ENCODE results near the gene PRPSAP1.

PRPSAP1 gene

GRCh38 chr17:76381633-76382350 lies 28.1 kb upstream of the PRPSAP1 start:
- peaks cover 0 to 42% of the 10 kb centered on the region in 2 donors for H3K27me3 ChIP-seq (ENCODE audit: control insufficient read depth in 1 of 2, insufficient read depth in 2 of 2, low read length in 2 of 2)
- no peaks in the 10 kb centered on the region for H3K9me3 ChIP-seq (ENCODE audit: low read length)
- H3K4me3 ChIP-seq (ENCODE audit: low read depth in 1 of 2, low read length in 2 of 2): no peak overlapping the region
- peaks cover 15% of the 10 kb centered on the region for H3K4me1 ChIP-seq (ENCODE audit: insufficient read depth, low read length)
- no peak overlapping the region for H3K9ac ChIP-seq (ENCODE audit: low read length)
- no peaks in the 10 kb centered on the region for H3K36me3 ChIP-seq (ENCODE audit: insufficient read depth, low read length)
- H3K27ac ChIP-seq (ENCODE audit: low read depth, low read length): no peak overlapping the region

GRCh38 chr17:76379646-76380376 lies 26.1 kb upstream of the PRPSAP1 start:
- Histone ChIP-seq H3K4me3 (ENCODE audit: low read depth in 1 of 2, low read length in 2 of 2) (no peak overlapping the region), H3K27ac (ENCODE audit: low read depth, low read length) (no peak overlapping the region), H3K9me3 (ENCODE audit: low read length) (no peaks in the 10 kb centered on the region), H3K27me3 (ENCODE audit: control insufficient read depth in 1 of 2, insufficient read depth in 2 of 2, low read length in 2 of 2) (peaks cover 0 to 33% of the 10 kb centered on the region in 2 donors), H3K36me3 (ENCODE audit: insufficient read depth, low read length) (no peaks in the 10 kb centered on the region), H3K9ac (ENCODE audit: low read length) (no peak overlapping the region), H3K4me1 (ENCODE audit: insufficient read depth, low read length) (peaks cover 7% of the 10 kb centered on the region)

- no peaks in the 10 kb centered on the region for H3K36me3 ChIP-seq (ENCODE audit: insufficient read depth, low read length)
- H3K27ac ChIP-seq (ENCODE audit: low read depth, low read length): no peak overlapping the region
- no peaks in the 10 kb centered on the region for H3K9me3 ChIP-seq (ENCODE audit: low read length)
- H3K4me3 ChIP-seq (ENCODE audit: low read depth in 1 of 2, low read length in 2 of 2): no peak overlapping the region
- H3K4me1 ChIP-seq (ENCODE audit: insufficient read depth, low read length): peaks cover 7% of the 10 kb centered on the region
- no peak overlapping the region for H3K9ac ChIP-seq (ENCODE audit: low read length)
- peaks cover 0 to 29% of the 10 kb centered on the region in 2 donors for H3K27me3 ChIP-seq (ENCODE audit: control insufficient read depth in 1 of 2, insufficient read depth in 2 of 2, low read length in 2 of 2)
Measured at GRCh38 chr17:76379275-76379641, 25.5 kb upstream of the PRPSAP1 start.

GRCh38 chr17:76378548-76379274 lies 25.0 kb upstream of the PRPSAP1 start:
- Histone ChIP-seq H3K36me3 (ENCODE audit: insufficient read depth, low read length) (no peaks in the 10 kb centered on the region), H3K4me3 (ENCODE audit: low read depth in 1 of 2, low read length in 2 of 2) (no peak overlapping the region), H3K27ac (ENCODE audit: low read depth, low read length) (no peak overlapping the region), H3K9me3 (ENCODE audit: low read length) (no peaks in the 10 kb centered on the region), H3K27me3 (ENCODE audit: control insufficient read depth in 1 of 2, insufficient read depth in 2 of 2, low read length in 2 of 2) (peaks cover 0 to 27% of the 10 kb centered on the region in 2 donors), H3K9ac (ENCODE audit: low read length) (no peak overlapping the region), H3K4me1 (ENCODE audit: insufficient read depth, low read length) (peaks cover 7% of the 10 kb centered on the region)

- no peak overlapping the region for H3K4me3 ChIP-seq (ENCODE audit: low read depth in 1 of 2, low read length in 2 of 2)
- H3K27ac ChIP-seq (ENCODE audit: low read depth, low read length): no peak overlapping the region
- H3K27me3 ChIP-seq (ENCODE audit: control insufficient read depth in 1 of 2, insufficient read depth in 2 of 2, low read length in 2 of 2): peaks cover 0 to 6% of the 10 kb centered on the region in 2 donors
- H3K36me3 ChIP-seq (ENCODE audit: insufficient read depth, low read length): no peaks in the 10 kb centered on the region
- H3K4me1 ChIP-seq (ENCODE audit: insufficient read depth, low read length): no peaks in the 10 kb centered on the region
- H3K9ac ChIP-seq (ENCODE audit: low read length): no peak overlapping the region
- no peaks in the 10 kb centered on the region for H3K9me3 ChIP-seq (ENCODE audit: low read length)
Measured at GRCh38 chr17:76376318-76377133, 22.8 kb upstream of the PRPSAP1 start.

GRCh38 chr17:76371656-76372628 lies 18.2 kb upstream of the PRPSAP1 start:
- Histone ChIP-seq H3K4me1 (ENCODE audit: insufficient read depth, low read length) (no peaks in the 10 kb centered on the region), H3K27me3 (ENCODE audit: control insufficient read depth in 1 of 2, insufficient read depth in 2 of 2, low read length in 2 of 2) (no peaks in the 10 kb centered on the region), H3K27ac (ENCODE audit: low read depth, low read length) (no peak overlapping the region)

GRCh38 chr17:76370261-76370993 lies 16.7 kb upstream of the PRPSAP1 start:
- no peak overlapping the region for H3K9ac ChIP-seq (ENCODE audit: low read length)
- H3K4me3 ChIP-seq (ENCODE audit: low read depth in 1 of 2, low read length in 2 of 2): no peak overlapping the region
- no peaks in the 10 kb centered on the region for H3K36me3 ChIP-seq (ENCODE audit: insufficient read depth, low read length)
- no peaks in the 10 kb centered on the region for H3K27me3 ChIP-seq (ENCODE audit: control insufficient read depth in 1 of 2, insufficient read depth in 2 of 2, low read length in 2 of 2)
- no peaks in the 10 kb centered on the region for H3K9me3 ChIP-seq (ENCODE audit: low read length)
- H3K4me1 ChIP-seq (ENCODE audit: insufficient read depth, low read length): no peaks in the 10 kb centered on the region
- H3K27ac ChIP-seq (ENCODE audit: low read depth, low read length): no peak overlapping the region

More at GRCh38 chr17:76371656-76372628, 18.2 kb upstream of the PRPSAP1 start:
- H3K4me3 ChIP-seq (ENCODE audit: low read depth in 1 of 2, low read length in 2 of 2): no peak overlapping the region
- H3K9me3 ChIP-seq (ENCODE audit: low read length): no peaks in the 10 kb centered on the region
- H3K9ac ChIP-seq (ENCODE audit: low read length): no peak overlapping the region
- H3K36me3 ChIP-seq (ENCODE audit: insufficient read depth, low read length): no peaks in the 10 kb centered on the region

- no peak overlapping the region for H3K4me3 ChIP-seq (ENCODE audit: low read depth in 1 of 2, low read length in 2 of 2)
- H3K9ac ChIP-seq (ENCODE audit: low read length): no peak overlapping the region
- H3K27me3 ChIP-seq (ENCODE audit: control insufficient read depth in 1 of 2, insufficient read depth in 2 of 2, low read length in 2 of 2): no peaks in the 10 kb centered on the region
- H3K4me1 ChIP-seq (ENCODE audit: insufficient read depth, low read length): no peaks in the 10 kb centered on the region
- H3K27ac ChIP-seq (ENCODE audit: low read depth, low read length): no peak overlapping the region
- H3K9me3 ChIP-seq (ENCODE audit: low read length): no peaks in the 10 kb centered on the region
- H3K36me3 ChIP-seq (ENCODE audit: insufficient read depth, low read length): no peaks in the 10 kb centered on the region
Measured at GRCh38 chr17:76369804-76370203, 16.1 kb upstream of the PRPSAP1 start.

- Histone ChIP-seq H3K4me3 (ENCODE audit: low read depth in 1 of 2, low read length in 2 of 2) (no peak overlapping the region), H3K27me3 (ENCODE audit: control insufficient read depth in 1 of 2, insufficient read depth in 2 of 2, low read length in 2 of 2) (no peaks in the 10 kb centered on the region), H3K4me1 (ENCODE audit: insufficient read depth, low read length) (no peaks in the 10 kb centered on the region), H3K9ac (ENCODE audit: low read length) (no peak overlapping the region), H3K9me3 (ENCODE audit: low read length) (no peaks in the 10 kb centered on the region), H3K27ac (ENCODE audit: low read depth, low read length) (no peak overlapping the region), H3K36me3 (ENCODE audit: insufficient read depth, low read length) (no peaks in the 10 kb centered on the region)
Measured at GRCh38 chr17:76369379-76369778, 15.7 kb upstream of the PRPSAP1 start.

GRCh38 chr17:76368545-76368944 lies 14.8 kb upstream of the PRPSAP1 start:
- no peaks in the 10 kb centered on the region for H3K9me3 ChIP-seq (ENCODE audit: low read length)
- H3K36me3 ChIP-seq (ENCODE audit: insufficient read depth, low read length): no peaks in the 10 kb centered on the region
- no peak overlapping the region for H3K4me3 ChIP-seq (ENCODE audit: low read depth in 1 of 2, low read length in 2 of 2)
- no peak overlapping the region for H3K9ac ChIP-seq (ENCODE audit: low read length)
- H3K27me3 ChIP-seq (ENCODE audit: control insufficient read depth in 1 of 2, insufficient read depth in 2 of 2, low read length in 2 of 2): no peaks in the 10 kb centered on the region
- no peak overlapping the region for H3K27ac ChIP-seq (ENCODE audit: low read depth, low read length)
- H3K4me1 ChIP-seq (ENCODE audit: insufficient read depth, low read length): no peaks in the 10 kb centered on the region
